Stimulated activated CD4-positive, alpha-beta T cell treated with anti-CD3 and anti-CD28 coated beads, Interleukin-2, amount 100 ng/mL, for 48 hours (primary cell): ENCODE results near the gene NUP214.
A peak's percentile ranks its signal among the peaks of the same experiment; 100 is the strongest.
"Not testable (repeated sequence)": the region's sequence is repeated elsewhere in the genome, so short reads cannot be mapped to it uniquely, and the experiment has no call there.

Experiments used
- DNase-seq, 2 donors: peaks; one replicate each; pipeline ENCODE4 v3.0.0-alpha.2; 2020

The NUP214 gene

DNA sequence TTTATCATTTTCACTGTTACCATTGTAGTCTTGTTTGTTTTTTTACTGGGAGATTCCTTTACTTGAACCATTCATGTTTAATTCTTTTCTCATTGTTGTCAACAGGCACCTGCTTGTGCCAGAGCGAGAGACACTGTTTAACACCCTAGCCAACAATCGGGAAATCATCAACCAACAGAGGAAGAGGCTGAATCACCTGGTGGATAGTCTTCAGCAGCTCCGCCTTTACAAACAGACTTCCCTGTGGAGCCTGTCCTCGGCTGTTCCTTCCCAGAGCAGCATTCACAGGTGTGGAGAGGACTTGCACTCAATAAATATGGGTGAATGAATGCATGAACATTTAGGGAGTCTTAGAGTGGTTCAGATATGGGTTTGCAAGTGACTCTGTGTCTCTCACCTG is 37.5 kb downstream of the NUP214 start:
- DNase-seq = no peak

GRCh38 chr9:131165523-131165922 is 40.1 kb downstream of the NUP214 start:
- DNase-seq = no peak

DNA sequence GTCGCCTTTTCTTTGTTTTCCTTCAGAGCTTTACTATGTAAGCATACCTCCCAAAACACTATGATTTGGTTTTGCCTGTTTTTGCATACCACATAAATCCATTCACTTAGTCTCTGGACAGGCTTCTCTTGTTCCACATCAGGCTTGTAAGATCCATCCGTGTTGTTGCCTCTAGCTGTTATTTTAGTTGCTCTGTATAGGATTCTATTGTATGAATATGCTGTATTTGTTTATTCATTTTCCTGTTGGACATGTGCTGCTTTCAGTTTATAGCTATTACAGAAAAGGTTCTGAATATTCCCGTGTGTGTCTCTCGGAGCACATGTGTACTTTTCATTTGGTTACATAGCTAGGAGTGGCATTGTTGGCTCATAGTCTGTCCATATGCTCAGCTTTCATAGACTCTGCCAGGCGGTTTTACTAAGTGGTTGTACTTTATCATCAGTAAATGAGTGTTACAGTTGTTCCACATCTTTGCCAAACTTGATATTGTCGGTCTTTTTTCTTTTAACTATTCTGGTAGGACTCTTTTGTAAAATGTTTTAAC is 41.8 kb downstream of the NUP214 start:
- DNase-seq = no peak

GRCh38 chr9:131167936-131168335 is 42.5 kb downstream of the NUP214 start:
- DNase-seq = no peak

GRCh38 chr9:131169563-131170240 is 44.3 kb downstream of the NUP214 start:
- DNase-seq = no peak

GRCh38 chr9:131173995-131174394 is 48.6 kb downstream of the NUP214 start:
- no peak for DNase-seq

DNA sequence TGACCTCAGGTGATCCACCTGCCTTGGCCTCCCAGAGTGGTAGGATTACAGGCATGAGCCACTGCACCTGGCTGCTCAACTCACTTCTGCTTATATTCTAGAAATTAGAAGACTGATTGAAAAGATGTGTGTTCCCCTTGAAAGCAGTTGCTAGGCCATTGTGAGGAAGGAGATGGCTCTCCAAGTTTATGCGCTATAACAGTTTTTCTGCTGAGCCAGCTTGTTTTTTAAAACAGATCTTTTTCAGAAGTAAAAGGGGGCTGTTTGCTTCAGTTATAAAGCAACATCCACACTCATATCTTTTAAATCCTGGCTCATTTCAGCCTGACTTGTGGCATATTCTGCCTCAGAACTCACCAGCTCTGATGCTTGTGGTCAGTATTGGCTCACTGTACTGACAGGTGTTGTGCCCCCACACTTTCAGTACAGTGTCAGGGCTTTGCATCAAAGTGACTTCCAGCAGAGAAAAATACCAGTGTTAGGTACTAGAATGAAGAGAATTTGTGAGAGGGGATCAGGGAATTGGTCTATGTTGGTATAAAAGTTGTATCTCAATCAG is 49.4 kb downstream of the NUP214 start:
- DNase-seq = no peak

DNA sequence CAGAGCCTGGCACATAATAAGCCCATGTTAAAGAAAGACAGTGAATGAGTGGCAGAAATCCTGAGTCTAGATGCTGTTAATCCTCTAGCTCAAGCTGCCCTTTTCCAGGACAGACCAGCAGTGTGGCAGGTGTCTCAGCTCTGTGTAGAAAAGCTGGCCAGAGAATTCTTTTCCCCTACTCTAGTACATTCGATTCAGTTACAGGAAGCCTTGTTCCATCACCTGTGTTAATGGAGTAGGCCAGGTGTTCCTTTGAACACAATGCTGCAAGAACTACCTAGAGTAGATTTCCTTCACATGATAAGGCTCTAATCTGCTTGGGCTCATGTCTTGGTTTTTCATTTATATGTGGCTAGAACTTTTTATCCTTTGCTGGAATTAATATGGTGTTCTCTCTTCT is 52.5 kb downstream of the NUP214 start:
- no peak for DNase-seq

DNA sequence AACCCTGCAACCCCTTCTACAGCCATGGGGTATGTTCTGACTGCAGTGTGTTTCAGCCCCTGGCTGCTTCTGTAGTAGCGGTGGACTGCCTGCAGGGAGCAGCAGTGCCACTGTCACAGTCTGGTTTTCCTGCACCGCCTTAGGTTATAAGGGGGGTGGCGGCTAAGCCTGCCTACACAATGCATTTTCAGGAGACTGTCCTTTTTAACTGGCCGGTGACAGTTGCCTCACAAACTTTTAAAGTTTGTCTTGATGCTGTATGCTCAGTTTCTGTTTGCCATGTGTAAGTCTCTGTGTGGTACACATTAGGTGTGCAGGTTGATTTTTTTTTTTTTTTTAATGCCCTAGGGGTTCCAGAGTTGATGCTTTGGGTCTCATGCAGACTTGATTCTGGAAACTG is 53.0 kb downstream of the NUP214 start:
- DNase-seq = peak; percentile 66 to 67

GRCh38 chr9:131178926-131179325 is 53.5 kb downstream of the NUP214 start:
- no peak for DNase-seq

DNA sequence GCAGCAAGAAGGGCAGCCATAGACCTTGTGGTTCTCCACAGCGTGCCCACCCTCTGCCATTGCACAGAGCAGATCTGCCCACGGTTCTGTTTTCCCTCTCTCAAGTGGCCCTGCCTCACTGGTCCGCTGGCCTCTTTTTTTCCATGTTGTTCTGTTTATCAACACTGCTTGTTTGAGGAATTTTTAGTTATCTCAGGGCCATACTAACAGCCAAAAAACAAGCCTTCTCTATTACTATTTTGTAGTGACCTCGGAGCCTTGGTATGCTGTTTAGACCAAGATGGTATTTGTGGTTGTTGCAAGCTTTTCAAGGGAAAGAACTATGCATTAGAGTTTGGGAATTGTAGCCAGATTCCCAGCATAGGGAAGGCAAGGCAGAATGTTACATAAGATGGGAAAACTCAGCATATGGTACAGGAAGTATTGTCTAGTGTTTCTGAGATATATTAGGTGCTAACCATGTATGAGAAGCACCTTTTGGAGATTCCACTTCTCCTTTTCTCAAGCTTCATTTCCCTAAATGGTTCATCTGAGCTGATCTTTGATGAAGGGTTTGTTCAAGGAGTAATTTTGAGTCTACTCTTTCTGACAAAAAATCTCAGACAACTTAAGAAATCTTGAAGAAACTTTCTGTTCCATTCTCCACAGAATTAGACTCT is 54.3 kb downstream of the NUP214 start:
- DNase-seq = no peak

DNA sequence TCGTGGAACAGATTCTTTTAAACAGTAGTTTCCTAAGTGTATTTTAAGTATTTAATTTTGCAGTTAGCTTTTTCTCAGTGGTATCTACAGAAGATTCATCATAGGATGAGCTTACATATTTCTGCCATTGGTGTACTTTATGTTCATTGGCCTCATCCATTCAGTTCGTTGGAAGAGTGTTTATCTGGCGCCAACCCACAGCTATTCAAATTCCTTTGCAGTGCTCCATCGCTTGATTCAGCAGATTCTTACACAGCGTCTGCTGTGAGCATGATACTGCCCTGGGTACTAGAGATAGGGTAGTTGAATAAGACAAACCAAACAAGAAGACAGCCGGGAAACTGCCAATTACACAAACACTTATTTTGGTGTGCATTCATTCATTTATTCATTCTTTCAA is 55.1 kb downstream of the NUP214 start:
- DNase-seq = no peak

GRCh38 chr9:131181091-131181681 is 55.8 kb downstream of the NUP214 start:
- no peak for DNase-seq

GRCh38 chr9:131185924-131186323 is 60.5 kb downstream of the NUP214 start:
- DNase-seq = no peak

GRCh38 chr9:131186622-131187021 is 61.2 kb downstream of the NUP214 start:
- DNase-seq = no peak

GRCh38 chr9:131187957-131188356 is 62.6 kb downstream of the NUP214 start:
- DNase-seq = no peak

GRCh38 chr9:131188976-131189375 is 63.6 kb downstream of the NUP214 start:
- no peak for DNase-seq

GRCh38 chr9:131190191-131190590 is 64.8 kb downstream of the NUP214 start:
- DNase-seq = no peak

DNA sequence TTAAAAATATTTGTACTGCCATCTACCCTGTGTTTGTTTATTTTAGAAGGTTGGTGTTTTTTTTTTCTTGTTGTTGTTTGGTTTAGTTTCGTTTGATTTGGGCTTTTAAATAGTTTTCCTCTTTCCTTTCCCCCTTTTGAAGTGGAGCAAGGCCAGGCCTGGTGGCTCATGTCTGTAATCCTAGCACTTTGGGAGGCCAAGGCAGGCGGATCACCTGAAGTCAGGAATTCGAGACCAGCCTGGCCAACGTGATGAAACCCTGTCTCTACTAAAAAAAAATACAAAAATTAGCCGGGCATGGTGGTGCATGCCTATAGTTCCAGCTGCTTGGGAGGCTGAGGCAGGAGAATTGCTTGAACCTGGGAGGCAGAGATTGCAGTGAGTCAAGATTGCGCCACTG is 65.6 kb downstream of the NUP214 start:
- DNase-seq = not testable (repeated sequence)

GRCh38 chr9:131191857-131192256 is 66.5 kb downstream of the NUP214 start:
- DNase-seq = no peak

DNA sequence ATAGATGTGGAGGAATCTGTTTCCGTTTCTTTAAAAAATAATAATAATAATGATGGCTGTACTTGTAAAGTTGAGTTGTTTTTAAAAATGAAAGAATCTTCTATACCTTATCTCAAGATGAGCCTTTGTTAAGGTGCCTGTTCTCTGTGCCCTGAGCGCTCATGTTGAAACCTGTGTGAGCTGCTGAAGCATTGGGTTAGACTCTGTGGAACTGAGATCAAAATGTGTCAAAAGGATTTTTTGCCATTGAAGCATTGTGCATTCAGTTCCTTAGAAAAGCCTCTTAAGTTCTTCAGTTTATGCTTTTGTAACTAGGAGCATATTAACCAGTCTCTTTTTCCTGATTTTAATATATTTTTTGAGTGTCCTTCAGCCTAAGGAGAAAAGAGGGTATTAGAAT is 67.7 kb downstream of the NUP214 start:
- DNase-seq = no peak

DNA sequence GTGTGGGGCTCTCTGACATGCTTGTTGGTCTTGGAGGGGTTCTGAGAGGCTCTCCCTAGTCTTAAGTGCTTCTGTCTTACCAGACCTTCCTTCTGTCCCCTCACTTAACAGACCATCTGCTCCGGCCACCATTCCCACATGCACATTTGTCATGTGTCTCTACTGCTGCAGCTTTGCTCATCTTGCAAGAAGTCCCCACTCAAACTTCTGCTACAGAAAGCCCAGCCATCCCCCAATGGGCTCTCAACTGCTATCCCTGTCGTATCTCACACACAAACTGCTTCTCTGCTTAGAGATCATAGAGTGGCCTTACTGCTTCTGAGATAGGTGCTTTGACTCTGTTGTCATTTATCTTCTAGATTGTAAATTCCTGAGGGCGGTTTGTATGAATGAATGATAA is 69.4 kb downstream of the NUP214 start:
- DNase-seq = no peak

DNA sequence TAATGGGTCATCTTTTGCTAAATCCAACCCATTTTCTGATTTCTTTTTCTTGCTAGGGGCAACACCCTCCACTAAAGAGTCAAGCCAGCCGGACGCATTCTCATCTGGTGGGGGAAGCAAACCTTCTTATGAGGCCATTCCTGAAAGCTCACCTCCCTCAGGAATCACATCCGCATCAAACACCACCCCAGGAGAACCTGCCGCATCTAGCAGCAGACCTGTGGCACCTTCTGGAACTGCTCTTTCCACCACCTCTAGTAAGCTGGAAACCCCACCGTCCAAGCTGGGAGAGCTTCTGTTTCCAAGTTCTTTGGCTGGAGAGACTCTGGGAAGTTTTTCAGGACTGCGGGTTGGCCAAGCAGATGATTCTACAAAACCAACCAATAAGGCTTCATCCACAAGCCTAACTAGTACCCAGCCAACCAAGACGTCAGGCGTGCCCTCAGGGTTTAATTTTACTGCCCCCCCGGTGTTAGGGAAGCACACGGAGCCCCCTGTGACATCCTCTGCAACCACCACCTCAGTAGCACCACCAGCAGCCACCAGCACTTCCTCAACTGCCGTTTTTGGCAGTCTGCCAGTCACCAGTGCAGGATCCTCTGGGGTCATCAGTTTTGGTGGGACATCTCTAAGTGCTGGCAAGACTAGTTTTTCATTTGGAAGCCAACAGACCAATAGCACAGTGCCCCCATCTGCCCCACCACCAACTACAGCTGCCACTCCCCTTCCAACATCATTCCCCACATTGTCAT is 72.0 kb downstream of the NUP214 start:
- no peak for DNase-seq
